HG02973 (cell line): ENCODE data around the gene PFKL.
A peak's percentile ranks its signal among the peaks of the same experiment; 100 is the strongest.

Source experiments
- ATAC-seq: cut with Tn5 transposase; IDR thresholded peaks from one replicate; pipeline ENCODE4 v1.9.1; 2021; ENCODE audit warnings: moderate library complexity; ENCODE audit not compliant: unreplicated experiment

PFKL gene

DNA sequence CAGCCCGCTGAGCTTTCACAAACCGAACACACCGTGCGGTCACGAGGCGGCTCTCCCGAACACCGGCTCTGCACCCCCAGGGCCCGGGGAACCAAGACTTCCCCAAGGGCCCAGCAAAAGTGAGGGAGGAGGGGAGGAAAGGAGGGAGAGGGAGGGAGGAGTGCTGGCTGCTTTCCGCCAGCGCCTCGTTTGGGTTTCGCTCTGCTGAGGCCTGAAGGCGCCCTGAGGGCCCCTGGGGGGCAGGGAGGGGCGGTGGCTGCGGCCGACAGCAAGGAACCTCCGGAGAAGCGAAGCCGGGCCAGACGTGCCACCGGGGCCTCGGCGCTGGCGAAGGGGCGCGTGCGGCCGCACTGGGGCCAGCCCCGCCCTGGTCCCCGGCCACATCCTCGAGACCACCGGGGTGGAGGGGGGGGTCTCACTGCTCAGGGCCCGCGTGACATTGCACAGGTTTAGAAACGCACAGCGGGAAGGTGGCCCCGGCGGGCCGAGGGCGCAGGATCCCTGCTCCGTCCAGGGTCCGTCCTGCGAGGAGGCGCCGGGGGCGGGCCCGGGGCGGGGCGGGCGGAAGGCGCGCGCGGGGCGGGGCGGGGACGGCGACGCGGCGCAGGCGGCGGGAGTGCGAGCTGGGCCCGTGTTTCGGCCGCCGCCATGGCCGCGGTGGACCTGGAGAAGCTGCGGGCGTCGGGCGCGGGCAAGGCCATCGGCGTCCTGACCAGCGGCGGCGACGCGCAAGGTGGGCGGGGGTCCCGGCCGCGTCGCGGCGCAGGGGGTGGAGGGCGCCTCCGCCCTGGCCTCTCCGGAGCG, at the start of gene PFKL:
PFKL (plus strand) TSS at position 596 of the 804 bp plus-strand sequence; CDS start at position 649, 53 bp downstream.
- ATAC-seq: peak; percentile 43

GRCh38 chr21:44253832-44254710, 45.8 kb upstream of the PFKL start:
- no peak for ATAC-seq

GRCh38 chr21:44255511-44255981, 44.3 kb upstream of the PFKL start:
- no peak for ATAC-seq

DNA sequence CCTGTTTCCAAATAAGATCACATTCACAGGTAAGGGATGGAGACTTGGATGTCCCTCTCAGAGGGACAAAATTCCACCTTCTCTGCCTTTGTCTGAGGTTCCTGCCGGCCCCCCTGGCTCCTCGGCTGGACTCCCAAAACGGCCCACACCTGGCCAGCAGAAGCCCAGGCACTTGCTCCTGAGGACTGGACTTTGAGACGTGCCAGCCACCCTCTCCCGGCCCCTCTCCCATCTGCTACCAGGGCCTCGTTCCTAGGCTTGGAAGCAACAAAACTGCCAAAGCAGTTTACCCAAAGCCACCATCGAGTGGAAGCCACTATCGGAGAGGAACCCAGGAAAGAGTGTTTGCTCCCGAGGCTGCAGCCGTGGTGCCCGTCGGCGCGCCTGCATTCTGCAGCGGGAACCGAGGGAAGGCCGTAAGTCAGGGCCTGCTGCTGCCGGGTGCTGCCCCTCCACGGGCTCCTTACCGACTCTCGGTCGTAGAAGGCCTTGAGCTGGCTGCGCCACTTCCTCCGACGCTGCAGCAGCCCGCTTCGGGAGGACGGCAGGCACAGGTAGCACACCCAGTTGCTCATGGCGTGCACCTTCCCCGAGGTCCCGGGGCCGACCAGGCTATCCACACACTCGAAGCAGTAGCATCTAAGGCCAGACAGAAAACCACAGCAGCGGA, 41.7 kb upstream of the PFKL start:
- ATAC-seq: no peak

GRCh38 chr21:44259082-44259705, 40.7 kb upstream of the PFKL start:
- no peak for ATAC-seq

DNA sequence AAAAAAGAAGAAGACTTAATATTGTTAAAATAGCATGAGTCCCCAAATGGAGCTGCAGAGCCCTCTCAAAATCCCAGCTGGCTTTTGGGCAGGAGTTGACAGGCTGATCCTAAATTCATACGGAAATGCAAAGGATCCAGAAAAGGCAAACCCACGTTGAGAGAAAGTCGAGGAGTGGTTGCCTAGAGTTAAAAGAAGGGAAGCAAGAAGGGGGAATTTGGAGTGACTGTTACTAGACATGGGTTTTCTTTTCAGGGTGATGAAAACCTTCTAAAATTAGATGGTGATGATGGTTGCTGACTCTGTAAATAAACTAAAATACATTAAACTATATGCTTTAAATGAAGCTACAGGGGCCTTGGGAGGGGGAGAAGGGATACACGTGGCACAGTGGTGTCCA, 39.8 kb upstream of the PFKL start:
- no peak for ATAC-seq

DNA sequence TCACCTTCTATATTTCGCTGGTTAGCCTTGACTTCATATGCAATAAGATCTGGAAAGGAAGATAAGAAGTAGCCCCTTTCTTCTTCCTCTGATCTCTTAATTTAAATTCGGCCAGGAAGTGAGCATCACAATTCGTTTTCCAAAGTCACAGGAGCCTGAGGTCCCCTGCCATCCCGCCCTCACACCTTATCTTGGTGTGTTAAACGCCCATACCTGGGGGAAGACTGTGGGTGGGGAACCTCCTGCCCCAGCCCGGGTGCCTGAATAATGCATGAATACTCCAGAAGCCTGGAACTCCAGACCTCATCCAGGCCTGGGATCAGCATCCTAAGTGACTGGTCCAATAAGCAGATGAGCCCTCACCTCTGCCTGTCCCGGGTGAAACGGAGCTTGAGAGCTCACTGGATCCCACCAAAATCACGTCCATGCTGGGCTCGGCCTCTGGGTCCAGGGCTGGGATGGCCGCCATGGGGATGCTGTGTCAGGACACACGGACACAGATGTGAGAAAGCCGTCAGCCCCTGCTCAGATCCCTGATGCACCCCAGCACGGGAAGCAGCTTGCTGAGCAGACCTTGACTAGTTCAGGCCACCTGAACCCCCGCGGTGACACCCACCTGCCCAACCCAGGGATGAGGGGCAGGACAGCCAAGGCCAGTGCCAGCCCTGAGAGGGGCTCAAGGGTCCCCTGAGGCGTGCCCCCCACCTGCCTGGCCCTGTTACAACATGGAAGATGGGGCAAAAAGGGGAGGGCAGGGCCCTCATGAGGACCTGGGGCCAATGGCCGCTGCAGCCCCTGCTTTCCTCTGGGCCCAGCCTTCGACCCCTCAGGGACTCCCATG, 38.8 kb upstream of the PFKL start:
- no peak for ATAC-seq

DNA sequence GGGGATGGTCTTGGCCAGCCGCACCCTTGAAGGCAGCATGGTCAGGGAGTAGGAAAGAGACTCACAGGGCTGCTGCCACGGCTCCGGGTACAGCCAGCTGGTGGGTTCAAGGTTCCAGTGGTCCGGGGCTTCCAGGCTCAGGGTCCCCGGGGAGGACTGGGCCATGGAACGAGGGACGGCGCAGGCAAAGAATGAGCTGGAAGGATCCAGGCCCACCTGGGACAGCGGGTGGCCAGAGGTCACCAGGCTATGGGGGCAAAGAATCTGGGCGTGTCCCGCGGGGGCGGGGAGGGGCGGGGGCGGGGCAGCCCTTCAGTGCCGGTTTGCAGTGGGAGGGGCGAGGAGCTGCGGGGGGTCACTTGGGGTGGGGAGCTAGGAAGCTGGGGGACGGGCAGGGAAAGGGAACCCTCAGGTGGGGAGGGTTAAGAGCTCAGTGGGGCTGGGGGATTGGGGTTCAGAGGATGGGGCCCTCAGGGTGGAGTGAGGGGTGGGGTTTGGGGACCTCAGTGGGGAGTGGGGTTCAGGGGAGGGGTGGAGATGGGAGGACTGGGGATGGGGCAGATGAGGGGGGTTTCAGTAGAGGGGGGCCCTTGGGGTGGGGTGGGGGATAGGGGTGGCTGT, 38.1 kb upstream of the PFKL start, which contains the start of gene DNMT3L:
DNMT3L (minus strand) TSS at position 223 of the 621 bp plus-strand sequence. CDS start 638 bp downstream, outside the sequence.
- ATAC-seq: no peak

DNA sequence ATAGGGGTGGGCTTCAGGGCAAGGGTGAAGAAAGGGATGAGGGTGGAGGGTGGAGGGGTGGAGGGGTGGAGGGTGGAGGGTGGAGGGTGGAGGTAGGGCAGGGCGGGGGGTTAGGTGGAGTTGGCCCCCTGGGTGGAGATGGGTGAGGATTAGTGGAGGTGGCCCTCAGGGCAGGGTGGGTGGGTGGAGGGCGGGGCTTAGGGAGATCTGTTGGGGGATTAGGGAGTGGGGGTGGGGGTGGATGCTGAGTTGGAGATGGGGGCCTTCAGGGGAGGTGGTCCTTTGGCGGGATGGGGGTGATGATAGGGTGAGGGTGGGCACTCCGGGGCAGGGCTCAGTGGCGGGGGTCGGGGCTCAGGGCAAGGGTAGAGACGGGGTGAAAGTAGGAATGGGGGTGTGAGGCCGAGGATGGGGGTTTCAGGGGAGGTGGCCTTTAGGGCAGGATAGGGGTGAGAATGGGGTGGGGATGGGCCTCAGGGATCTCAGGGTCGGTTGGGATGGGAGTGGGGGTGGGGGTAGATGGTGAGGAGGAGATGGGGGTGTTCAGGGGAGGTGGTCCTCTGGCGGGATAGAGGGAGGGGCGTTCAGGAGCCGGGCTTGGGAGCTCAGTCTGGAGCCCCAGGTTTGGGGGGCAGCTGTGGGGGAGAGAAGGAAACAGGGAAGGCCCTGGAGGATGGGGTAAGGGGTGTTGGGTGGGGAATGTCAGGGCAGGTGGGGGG, 37.4 kb upstream of the PFKL start:
- no peak for ATAC-seq

DNA sequence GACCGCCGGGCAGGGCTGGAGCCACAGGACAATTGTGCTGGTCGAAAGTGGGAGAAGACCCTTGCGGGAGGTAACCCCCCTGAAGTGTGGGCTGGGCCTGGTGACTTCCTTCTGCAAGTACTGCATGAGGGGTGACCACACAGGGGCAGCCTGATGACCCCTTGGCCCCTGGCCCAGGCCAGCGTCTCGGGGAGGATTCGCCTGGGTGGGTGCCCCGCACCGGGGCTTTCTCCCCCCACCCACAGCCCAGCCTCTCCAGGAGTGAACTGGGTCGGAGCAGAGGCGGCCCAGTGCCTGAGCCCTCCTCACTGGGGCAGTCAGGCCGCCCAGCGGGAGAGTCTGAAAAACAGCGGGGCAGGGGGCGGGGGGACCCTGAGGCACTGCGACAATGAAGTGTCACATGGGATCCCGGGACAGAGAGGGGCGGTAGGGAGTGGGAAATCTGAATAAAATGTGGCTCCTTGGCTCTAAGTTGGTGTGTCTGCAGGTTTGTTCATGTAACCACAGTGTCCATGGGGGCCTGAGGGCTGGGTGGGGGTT, 36.6 kb upstream of the PFKL start:
- ATAC-seq: no peak

- no peak for ATAC-seq
Measured at GRCh38 chr21:44263768-44264167, 36.1 kb upstream of the PFKL start.

DNA sequence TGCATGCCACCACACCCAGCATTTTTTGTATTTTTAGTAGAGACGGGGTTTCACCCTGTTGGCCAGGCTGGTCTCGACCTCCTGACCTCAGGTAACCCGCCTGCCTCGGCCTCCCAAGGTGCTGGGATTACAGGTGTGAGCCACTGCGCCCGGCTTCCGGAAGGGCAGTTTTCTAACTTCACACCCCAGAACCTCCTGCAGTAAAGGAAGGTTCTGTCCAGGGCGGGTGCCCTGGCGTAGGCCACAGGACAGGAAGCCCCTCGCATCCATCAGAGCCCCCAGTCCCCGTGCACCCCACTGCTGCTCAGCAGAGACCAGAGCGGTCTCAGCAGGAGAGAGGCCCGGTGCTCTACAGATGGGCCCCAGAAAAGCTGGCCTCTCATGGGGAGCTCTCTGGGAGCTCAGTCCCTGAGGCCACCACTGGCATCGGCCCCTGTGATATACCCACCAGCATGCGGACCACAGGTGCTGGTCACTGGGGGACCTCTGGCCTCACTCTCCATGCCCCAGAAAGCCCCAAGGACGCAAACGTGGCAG, 34.1 kb upstream of the PFKL start:
- ATAC-seq: no peak

GRCh38 chr21:44267655-44268142, 32.2 kb upstream of the PFKL start:
- no peak for ATAC-seq

DNA sequence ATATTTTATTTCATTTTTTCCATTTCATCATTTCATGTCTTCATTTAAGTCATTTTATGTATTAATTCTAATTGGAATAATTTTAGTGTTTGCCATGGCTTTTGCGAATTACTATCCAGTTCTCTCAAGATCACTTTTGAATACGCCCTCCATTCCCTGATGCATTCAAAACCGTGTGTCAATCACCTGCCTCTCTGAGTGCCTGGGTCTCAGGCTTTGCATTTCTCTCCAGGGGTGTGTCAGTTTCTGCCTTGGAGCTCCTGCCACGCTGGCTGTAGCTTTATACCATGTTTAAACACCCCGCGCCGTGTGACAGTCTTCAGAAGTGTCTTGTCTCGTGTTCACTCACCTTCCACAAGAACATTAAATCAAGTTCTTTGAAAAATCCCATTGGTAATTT, 30.8 kb upstream of the PFKL start:
- no peak for ATAC-seq

DNA sequence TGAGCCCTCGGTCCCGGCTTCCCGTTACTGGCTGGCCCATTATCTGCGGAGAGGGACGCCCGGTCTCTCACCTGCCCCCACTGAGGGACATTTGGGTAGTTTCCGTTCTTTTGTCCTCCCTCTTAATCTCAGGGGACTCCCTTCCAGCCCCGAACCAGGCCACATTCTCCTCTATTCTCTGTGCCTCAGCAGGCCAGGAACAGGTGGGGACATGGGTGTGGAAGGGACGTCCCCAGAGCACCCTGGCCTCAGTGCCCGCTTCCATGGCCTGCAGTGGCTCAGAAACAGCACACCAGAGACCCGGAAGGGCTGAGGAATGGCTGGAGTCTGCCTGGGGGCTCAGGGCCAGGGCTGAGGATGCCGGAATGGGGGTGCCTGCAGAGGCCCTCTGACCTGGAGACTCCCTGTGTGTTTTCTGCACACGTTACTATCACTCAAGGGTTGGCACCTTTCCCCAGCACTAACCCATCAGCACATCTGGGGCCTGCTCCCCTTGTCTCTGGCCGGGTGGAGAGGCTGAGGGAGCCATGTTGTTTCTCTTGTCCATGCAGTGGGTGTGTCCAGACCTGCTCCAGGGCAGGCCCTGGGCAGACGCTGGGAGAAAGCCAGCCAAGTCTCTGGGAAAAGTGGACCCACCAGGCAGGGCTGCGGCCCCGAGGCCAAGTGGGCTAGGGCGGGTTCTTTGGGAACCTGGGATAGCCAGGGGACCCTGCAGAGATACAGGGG, 28.1 kb upstream of the PFKL start:
- ATAC-seq: no peak

GRCh38 chr21:44272284-44272858, 27.5 kb upstream of the PFKL start:
- no peak for ATAC-seq

GRCh38 chr21:44273046-44273445, 26.8 kb upstream of the PFKL start:
- ATAC-seq: no peak
